Activated CD8-positive, alpha-beta T cell treated with anti-CD3 and anti-CD28 coated beads for 36 hours (primary cell): Measurements from ENCODE around the gene UPK3A. TPM values are rescaled to one million over a fixed set of nuclear protein-coding genes. Genes with fewer than 3 reads are reported as not detected.

ENCODE experiments used
- ATAC-seq: fragments of 200-7000 bp; cut with Tn5 transposase; one replicate; pipeline ENCODE4 v1.10.0; 2021; ENCODE audit warnings: mild to moderate bottlenecking, moderate library complexity
- CTCF ChIA-PET: fragments of 350-600 bp; sonication (Branson Sonifier 250); formaldehyde crosslinking; loops from one replicate; lab custom pipeline; 2021; ENCODE audit warnings: antibody characterized with exemption; lab: Charles Lee
- POLR2A ChIA-PET: fragments of 350-600 bp; sonication (Branson Sonifier 250); formaldehyde crosslinking; loops from one replicate; lab custom pipeline; 2021; ENCODE audit warnings: antibody characterized with exemption; lab: Charles Lee
- DNase-seq: peaks from one replicate; pipeline ENCODE4 v3.0.0-alpha.2; 2020
- H3K27ac Mint-ChIP-seq: one replicate; pipeline ENCODE4 v1.8.0; 2021; ENCODE audit warnings: mild to moderate bottlenecking, mixed read lengths
- H3K27me3 Mint-ChIP-seq: one replicate; pipeline ENCODE4 v1.8.0; 2021; ENCODE audit warnings: mixed read lengths
- H3K36me3 Mint-ChIP-seq: one replicate; pipeline ENCODE4 v1.8.0; 2021; ENCODE audit warnings: low read depth, mixed read lengths
- H3K4me1 Mint-ChIP-seq: one replicate; pipeline ENCODE4 v1.8.0; 2021; ENCODE audit warnings: low read depth, mixed read lengths
- H3K4me3 Mint-ChIP-seq: one replicate; pipeline ENCODE4 v1.8.0; 2021; ENCODE audit warnings: mild to moderate bottlenecking, moderate library complexity, mixed read lengths
- H3K9me3 Mint-ChIP-seq: one replicate; pipeline ENCODE4 v1.8.0; 2021; ENCODE audit warnings: mixed read lengths
- intact Hi-C: fragments of 100-400 bp; cut with micrococcal nuclease; formaldehyde crosslinking; loops from one replicate; pipeline ENCODE4 v1.10.0; 2022
- total RNA-seq, 2 experiments: library from RNA; stranded (reverse); gene quantifications; one replicate each; pipeline ENCODE4 v1.2.3, GENCODE V29; 2021
- TF ChIP-seq, protein P1 (sequence below): fragments of 200-600 bp; IDR thresholded peaks from one replicate; pipeline ENCODE4 v1.8.0; 2022; ENCODE audit warnings: antibody characterized with exemption, mild to moderate bottlenecking

The UPK3A gene
- total RNA-seq, 2 experiments from 2014 or later = not detected

GRCh38 chr22:45306139-45306538, 21.4 kb downstream of the UPK3A start:
- CTCF ChIA-PET = interaction anchor here (1.6 kb wide), 1 partner anchor 37 kb away, joined by 5 read pairs; no protein-coding TSS in a partner anchor
- intact Hi-C loops = no loop called here

DNA sequence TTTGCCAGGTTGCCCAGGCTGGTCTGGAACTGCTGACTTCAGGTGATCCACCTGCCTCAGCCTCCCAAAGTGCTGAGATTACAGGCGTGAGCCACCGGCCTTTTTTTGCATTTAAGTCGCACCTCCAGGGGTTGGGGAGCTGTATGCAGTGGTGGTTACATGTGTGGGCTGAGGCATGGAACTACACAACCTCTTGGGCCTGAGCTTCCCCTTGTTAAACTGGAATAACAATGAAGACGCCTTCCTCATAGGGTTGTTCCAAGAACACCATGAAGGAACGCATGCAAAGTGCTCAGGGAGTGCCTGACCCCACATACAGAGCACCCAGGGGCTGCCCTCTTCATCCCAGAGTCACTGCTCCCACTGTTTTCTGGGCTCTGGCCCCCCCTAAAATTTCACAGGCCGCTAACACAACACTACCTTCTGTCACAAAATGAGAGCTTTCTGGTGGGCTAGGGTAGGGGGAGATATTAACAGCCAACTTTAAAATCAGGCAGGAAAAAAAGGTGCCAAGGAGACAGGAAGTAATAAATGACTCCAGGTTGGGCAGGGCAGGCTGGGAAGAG, 23.7 kb downstream of the UPK3A start:
- intact Hi-C loops = no loop called here
- ChIA-PET POLR2A (interaction anchor here (0.6 to 2.7 kb wide), 4 partner anchors 14 to 600 kb away, joined by 3 to 12 read pairs (median 4); partner anchors contain the start of genes RIBC2 and SMC1B), CTCF (interaction anchor here (1.3 kb wide), 1 partner anchor 38 kb away, joined by 3 read pairs; no protein-coding TSS in a partner anchor)
- Mint-ChIP-seq H3K27me3 (no peaks in the 10 kb centered on the region), H3K4me1 (peaks cover 35% of the 10 kb centered on the region), H3K27ac (peak overlapping the region; percentile 94), H3K36me3 (peaks cover 12% of the 10 kb centered on the region), H3K4me3 (peak overlapping the region; percentile 85), H3K9me3 (no peaks in the 10 kb centered on the region)
- TF ChIP-seq, protein P1, sequence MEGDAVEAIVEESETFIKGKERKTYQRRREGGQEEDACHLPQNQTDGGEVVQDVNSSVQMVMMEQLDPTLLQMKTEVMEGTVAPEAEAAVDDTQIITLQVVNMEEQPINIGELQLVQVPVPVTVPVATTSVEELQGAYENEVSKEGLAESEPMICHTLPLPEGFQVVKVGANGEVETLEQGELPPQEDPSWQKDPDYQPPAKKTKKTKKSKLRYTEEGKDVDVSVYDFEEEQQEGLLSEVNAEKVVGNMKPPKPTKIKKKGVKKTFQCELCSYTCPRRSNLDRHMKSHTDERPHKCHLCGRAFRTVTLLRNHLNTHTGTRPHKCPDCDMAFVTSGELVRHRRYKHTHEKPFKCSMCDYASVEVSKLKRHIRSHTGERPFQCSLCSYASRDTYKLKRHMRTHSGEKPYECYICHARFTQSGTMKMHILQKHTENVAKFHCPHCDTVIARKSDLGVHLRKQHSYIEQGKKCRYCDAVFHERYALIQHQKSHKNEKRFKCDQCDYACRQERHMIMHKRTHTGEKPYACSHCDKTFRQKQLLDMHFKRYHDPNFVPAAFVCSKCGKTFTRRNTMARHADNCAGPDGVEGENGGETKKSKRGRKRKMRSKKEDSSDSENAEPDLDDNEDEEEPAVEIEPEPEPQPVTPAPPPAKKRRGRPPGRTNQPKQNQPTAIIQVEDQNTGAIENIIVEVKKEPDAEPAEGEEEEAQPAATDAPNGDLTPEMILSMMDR = no peak
- DNase-seq (no peak), ATAC-seq (no peak)

More at GRCh38 chr22:45306139-45306538, 21.4 kb downstream of the UPK3A start:
- Mint-ChIP-seq H3K4me1 (peaks cover 23% of the 10 kb centered on the region), H3K27ac (no peak overlapping the region), H3K9me3 (no peaks in the 10 kb centered on the region), H3K4me3 (no peak overlapping the region), H3K36me3 (peaks cover 4% of the 10 kb centered on the region), H3K27me3 (no peaks in the 10 kb centered on the region)
- TF ChIP-seq, protein P1 = no peak
- POLR2A ChIA-PET = interaction anchor here (0.9 kb wide), 1 partner anchor 107 kb away, joined by 3 read pairs; the partner anchor contains the start of genes RIBC2 and SMC1B
- ATAC-seq (no peak), DNase-seq (no peak)

- Mint-ChIP-seq H3K36me3 (peaks cover 12% of the 10 kb centered on the region), H3K27ac (peak overlapping the region; percentile 94), H3K4me1 (peaks cover 37% of the 10 kb centered on the region), H3K4me3 (peak overlapping the region; percentile 85), H3K27me3 (no peaks in the 10 kb centered on the region), H3K9me3 (no peaks in the 10 kb centered on the region)
- CTCF ChIA-PET = interaction anchor here (1.3 kb wide), 1 partner anchor 39 kb away, joined by 3 read pairs; no protein-coding TSS in a partner anchor
- POLR2A ChIA-PET = interaction anchor here (0.6 to 2.7 kb wide), 5 partner anchors 14 to 601 kb away, joined by 3 to 12 read pairs (median 3); partner anchors contain the start of genes RIBC2 and SMC1B
- intact Hi-C loops = no loop called here
- no peak for ATAC-seq
- DNase-seq = peak; percentile 64
- TF ChIP-seq, protein P1 = no peak
Observed at GRCh38 chr22:45308957-45309421, 24.2 kb downstream of the UPK3A start.

DNA sequence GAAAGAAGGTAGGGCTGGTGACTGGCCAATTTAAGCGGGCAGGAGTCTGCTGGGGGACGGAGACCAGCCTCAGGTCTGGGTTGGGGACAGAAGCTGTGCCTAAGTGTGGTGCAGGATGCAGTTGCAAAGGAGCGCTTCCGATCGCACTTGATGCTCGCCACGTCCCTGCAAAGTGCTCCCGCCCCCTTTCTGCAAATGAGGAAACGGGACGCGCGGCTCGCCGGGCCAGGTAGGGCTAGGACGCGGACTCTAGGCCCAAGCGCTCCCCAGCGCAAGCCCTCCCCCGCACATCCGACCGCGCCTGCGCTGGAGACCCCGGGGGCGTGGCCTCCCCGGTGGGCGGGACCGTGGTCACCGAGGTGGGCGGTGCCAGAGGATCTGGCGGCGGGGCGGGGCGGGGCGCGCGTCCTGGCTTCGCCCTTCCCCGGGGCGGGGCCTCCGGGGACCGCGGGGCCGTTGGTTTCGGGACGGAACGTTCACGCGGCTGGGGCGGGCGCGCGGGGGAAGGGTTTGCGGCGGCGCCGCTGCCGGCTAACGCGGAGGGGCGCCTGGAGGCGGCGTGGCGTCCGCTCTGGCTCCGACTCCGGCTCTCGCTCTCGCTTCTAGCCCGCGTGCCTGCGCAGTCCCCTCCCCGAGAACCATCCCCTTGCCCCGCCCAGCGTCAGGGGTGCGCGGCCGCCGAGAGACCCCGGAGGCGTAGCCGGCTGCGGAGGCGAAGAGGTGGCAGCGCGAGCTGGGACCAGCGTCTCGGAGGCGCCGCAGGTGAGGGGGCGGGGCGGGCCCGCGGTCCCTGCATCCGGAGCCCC, 24.9 kb downstream of the UPK3A start, which contains the start of gene FAM118A:
Gene FAM118A, plus strand, starts transcription at position 513 of the 806 bp plus-strand sequence. CDS start 12,446 bp downstream, outside the sequence.
- CTCF ChIA-PET = interaction anchor here (1.3 kb wide), 1 partner anchor 39 kb away, joined by 3 read pairs; no protein-coding TSS in a partner anchor
- Mint-ChIP-seq H3K4me3 (peak within 1 kb of the TSS; percentile 85), H3K27ac (peak within 1 kb of the TSS; percentile 94), H3K9me3 (no peaks in the 10 kb centered on the region), H3K36me3 (peaks cover 12% of the 10 kb centered on the region), H3K27me3 (no peaks in the 10 kb centered on the region), H3K4me1 (peaks cover 44% of the 10 kb centered on the region)
- DNase-seq (peak; percentile 92), ATAC-seq (peak; percentile 89)
- intact Hi-C loops = no loop called here
- TF ChIP-seq, protein P1 = no peak
- POLR2A ChIA-PET = interaction anchor here (0.7 to 2.7 kb wide), 5 partner anchors 9 to 104 kb away, joined by 3 to 12 read pairs (median 5); partner anchors contain the start of genes RIBC2 and SMC1B
